HG03039 (cell line): ENCODE results near the gene CKMT2.

Source experiments
- ATAC-seq: cut with Tn5 transposase; IDR thresholded peaks from one replicate; pipeline ENCODE4 v1.9.1; 2021; ENCODE audit warnings: mild to moderate bottlenecking, moderate library complexity; ENCODE audit not compliant: unreplicated experiment

Gene CKMT2

DNA sequence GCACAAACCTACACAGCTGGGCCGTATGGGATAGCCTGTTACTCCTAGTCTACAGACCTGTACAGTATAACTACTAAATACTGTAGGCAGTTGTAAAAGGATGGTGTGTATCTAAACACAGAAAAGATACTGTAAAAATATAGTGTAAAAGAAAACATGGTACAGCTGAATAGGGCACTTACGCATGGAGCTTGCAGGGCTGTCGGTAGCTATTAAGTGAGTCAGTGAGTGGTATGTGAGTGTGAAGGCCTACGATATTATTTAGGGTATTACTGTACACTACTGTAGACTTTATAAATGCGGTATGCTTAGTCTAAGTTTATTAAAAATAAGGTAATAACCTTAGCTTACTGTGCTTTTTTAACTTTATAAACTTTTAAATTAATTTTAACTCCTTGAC is 69.5 kb downstream of the CKMT2 start:
- ATAC-seq: no peak

DNA sequence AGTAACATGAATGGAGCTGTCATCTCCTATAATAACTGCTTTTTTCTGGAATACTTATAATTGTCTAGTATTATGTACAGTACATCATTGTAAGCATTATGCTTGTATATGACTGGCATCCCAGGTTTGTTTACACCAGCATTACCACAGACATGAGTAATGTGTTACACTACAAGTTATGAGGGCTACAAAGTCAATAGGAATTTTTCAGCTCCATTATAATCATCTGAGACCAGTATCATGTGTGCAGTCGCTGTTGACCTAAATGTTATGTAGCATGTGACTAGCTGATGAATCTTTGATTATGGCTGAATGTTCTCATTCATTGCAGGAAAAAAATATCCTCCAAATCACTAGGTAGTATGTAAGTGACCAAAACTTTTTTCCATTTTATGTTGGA is 70.4 kb downstream of the CKMT2 start:
- no peak for ATAC-seq

DNA sequence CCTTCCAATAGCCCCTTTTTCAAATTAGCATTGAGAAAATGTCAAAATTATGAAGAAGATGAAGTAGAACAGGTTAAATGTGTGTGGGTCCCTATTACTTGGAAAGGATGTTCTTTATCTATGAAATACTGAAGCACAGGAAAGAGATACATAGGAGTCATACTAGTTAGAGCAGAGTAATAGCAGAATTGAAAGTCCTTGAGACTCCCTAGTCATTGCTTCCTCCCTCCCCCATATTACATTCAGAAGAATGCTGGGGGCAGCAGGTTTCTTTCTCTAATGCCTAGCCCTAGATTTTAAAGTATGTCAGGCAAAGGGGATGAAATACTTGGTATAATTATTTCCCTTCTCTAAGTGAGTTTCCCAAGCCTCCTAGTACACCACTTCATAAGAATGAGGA is 72.7 kb downstream of the CKMT2 start:
- no peak for ATAC-seq

- no peak for ATAC-seq
These were observed 75.7 kb downstream of the CKMT2 start for GRCh38 chr5:81308836-81309235.

DNA sequence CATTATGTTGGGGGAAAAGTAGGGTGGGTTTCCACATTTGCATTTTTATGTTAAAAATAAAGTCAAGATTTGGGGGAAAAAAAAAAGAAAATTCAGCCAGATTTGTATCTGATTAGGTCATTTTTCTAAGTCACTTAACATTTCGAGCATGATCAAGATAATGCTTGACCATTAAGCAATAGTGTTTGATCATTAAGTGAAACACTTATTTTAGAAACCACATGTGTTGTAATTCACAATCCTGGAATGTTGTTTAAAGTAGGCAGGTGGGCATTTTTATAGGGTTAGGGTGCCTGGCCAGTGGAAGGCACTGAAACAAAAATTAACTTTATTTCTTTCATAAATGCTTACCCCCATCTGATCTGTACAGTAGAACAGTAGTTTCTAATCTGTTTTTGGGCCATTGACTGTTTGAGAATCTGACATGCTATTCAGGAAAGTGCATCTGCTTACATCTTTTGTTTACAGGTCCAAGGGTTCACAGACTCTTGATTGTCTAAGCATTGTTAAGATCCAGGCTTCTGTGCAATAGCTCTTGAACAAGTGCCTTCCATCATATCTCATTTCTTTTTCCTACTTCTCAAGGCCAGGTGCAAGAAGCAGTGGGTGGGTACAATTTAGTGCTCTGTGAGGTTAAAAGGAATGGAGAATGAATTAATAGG is 77.4 kb downstream of the CKMT2 start:
- no peak for ATAC-seq

- ATAC-seq: no peak
These were observed 80.2 kb downstream of the CKMT2 start for GRCh38 chr5:81313278-81313677.

DNA sequence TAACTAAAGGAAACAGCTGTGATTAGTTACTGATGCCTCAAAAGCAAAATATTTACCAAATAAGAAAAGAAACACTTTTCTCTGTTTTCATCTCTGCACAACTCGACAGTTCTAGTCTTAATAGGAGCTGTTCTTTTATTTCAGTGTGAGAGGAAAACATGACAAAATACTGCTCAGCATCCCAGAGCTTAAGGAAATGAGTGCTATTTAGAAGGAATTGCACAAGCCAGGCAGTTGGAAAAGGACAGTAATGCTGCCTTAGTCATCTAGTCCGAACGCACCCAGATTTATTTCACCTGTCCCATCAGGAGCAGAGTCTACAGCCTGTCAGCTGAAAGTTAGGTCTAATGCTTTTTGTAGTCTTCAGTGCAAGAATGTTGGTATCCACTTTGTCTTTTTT is 80.6 kb downstream of the CKMT2 start:
- no peak for ATAC-seq

DNA sequence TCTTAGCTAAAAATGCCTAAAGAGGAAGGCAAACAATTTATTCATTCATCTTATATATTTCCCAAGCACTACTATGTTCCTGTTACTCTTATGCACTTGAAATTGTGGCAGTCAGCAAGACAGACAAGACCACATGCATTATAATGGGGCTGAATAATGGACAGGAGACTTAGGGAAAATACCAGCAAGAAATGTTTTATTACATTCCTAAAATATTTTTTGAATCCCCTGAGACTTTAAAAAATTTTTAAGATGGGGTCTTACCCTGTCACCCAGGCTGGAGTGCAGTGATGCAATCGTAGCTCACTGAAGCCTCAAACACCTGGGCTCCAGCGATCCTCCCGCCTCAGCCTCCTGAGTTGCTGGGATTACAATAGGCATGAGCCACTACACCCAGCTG is 81.5 kb downstream of the CKMT2 start:
- ATAC-seq: no peak

DNA sequence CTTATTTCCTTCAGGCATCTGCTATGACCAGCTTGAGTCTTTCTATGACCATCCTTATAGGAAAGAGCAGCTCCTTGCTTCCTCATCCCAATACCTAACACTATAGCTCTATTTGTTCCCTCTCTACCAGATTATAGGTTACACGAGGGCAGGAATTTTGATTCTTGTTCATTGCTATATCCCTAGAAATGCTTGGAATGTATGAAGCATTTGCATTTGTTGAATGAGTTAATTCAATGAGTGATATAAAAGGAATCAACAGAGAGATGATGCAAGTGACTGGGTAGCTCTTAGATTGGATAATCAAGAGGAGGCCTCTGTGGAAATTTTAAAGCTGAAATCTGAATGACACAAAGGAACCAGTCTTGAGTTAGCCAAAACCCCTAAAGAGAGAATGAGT is 82.2 kb downstream of the CKMT2 start:
- ATAC-seq: no peak

GRCh38 chr5:81315830-81316229 is 82.7 kb downstream of the CKMT2 start:
- ATAC-seq: no peak
